Measurements from ENCODE around the gene FOXE1. TPM values are rescaled to one million over a fixed set of nuclear protein-coding genes. Genes with fewer than 3 reads are reported as not detected.

Gene FOXE1
- total and polyA plus RNA-seq, 2 of the 13 experiments (the other 11 are each of a cell fraction or from before 2014, with no cell fraction given) = not detected

- ChIA-PET POLR2A (interaction anchor here (1.2 to 1.4 kb wide), 3 partner anchors 21 to 204 kb away, joined by 3 to 5 read pairs (median 4); partner anchors contain the start of genes TRMO and XPA), CTCF (ENCODE audit: low intra/inter-chr PET ratio, low total read pairs) (interaction anchor here (1.1 to 1.8 kb wide), 2 partner anchors 11 to 190 kb away, joined by 4 to 22 read pairs; no protein-coding TSS in a partner anchor)
- Histone ChIP-seq H3K9ac (ENCODE audit: insufficient read depth, low read depth, low read length) (no peak overlapping the region), H2AFZ (ENCODE audit: low read length) (no peak overlapping the region), H3K4me3 (replicated peaks in 1 of 3; ENCODE audit: insufficient read depth in 1 of 3, low read depth in 2 of 3, low read length in 3 of 3) (no peak overlapping the region), H3K4me1 (ENCODE audit: insufficient read depth, low read length) (peaks cover 8% of the 10 kb centered on the region), H3K36me3 (replicated peaks in 1 of 2; ENCODE audit: control insufficient read depth in 1 of 2, insufficient read depth in 2 of 2, low read length in 2 of 2) (peaks cover 6% of the 10 kb centered on the region in 2 experiments; a peak in 4 of 5 replicates), H3K27me3 (ENCODE audit: control insufficient read depth in 1 of 2, insufficient read depth in 2 of 2, low read length in 2 of 2) (no peaks in the 10 kb centered on the region), H3K79me2 (ENCODE audit: insufficient read depth, low read length) (no peaks in the 10 kb centered on the region), H3K27ac (ENCODE audit: extremely low read length, insufficient read depth, low read length) (peak overlapping the region; percentile 7), H4K20me1 (ENCODE audit: insufficient read depth, low read length) (no peaks in the 10 kb centered on the region), H3K4me2 (ENCODE audit: low read depth, low read length) (no peak overlapping the region), H3K9me3 (ENCODE audit: low read length) (no peaks in the 10 kb centered on the region)
- peak; percentile 66 for ATAC-seq
- peak; percentile 28 for DNase-seq (ENCODE audit: low spot score)
- BruUV-seq (replicated peaks) = no TSS peak
- FAIRE-seq = peak; percentile 64
- in situ Hi-C loops (cut with HindIII; ENCODE audit: extremely low pct_ligation_motif_present, low pct_unique_long_range_greater_than_20kb) = no loop called here
- WGBS (ENCODE audit: low lambda C conversion rate) = 42% methylated on average over 5 of the region's 5 CpGs
- intact Hi-C loops (cut with micrococcal nuclease; ENCODE audit: unreplicated experiment) = loop anchor here (1.0 kb wide), 1 partner anchor 191 kb away; no protein-coding TSS in a partner anchor
- TF ChIP-seq RAD21 (CRISPR knock-in tag; IDR thresholded peaks at IDR 0.05) = peak; percentile 51; the same call in 1 of the 2 replicates
- TF ChIP-seq AGO2 (optimal IDR thresholded peaks at IDR 0.05; ENCODE audit: low read depth, low read length) = no peak
- no peak for TF ChIP-seq TRAFD1 (CRISPR knock-in tag; IDR thresholded peaks at IDR 0.05; ENCODE audit: borderline replicate concordance)
- TF ChIP-seq PRPF4 (IDR thresholded peaks at IDR 0.05; ENCODE audit: low read depth, low read length, poor library complexity, severe bottlenecking) = no peak
- peak; percentile 66 for TF ChIP-seq SMC3 (IDR thresholded peaks at IDR 0.05; ENCODE audit: low read length)
- no peak for TF ChIP-seq GZF1 (CRISPR knock-in tag; IDR thresholded peaks at IDR 0.05)
- TF ChIP-seq ZSCAN5A (CRISPR knock-in tag; IDR thresholded peaks at IDR 0.05; ENCODE audit: borderline replicate concordance) = no peak
- TF ChIP-seq ZNF879 (CRISPR knock-in tag; IDR thresholded peaks at IDR 0.05) = no peak
- no peak for TF ChIP-seq ZHX1 (CRISPR knock-in tag; IDR thresholded peaks at IDR 0.05; ENCODE audit: low read depth)
- no peak for TF ChIP-seq MLX (CRISPR knock-in tag; IDR thresholded peaks at IDR 0.05)
- TF ChIP-seq ZNF333 (CRISPR knock-in tag; IDR thresholded peaks at IDR 0.05; ENCODE audit: borderline replicate concordance) = no peak
- TF ChIP-seq STAG1 (CRISPR knock-in tag; IDR thresholded peaks at IDR 0.05) = peak; percentile 69
- no peak for TF ChIP-seq ZNF556 (CRISPR knock-in tag; IDR thresholded peaks at IDR 0.05; ENCODE audit: borderline replicate concordance)
- no peak for TF ChIP-seq ZNF557 (CRISPR knock-in tag; IDR thresholded peaks at IDR 0.05)
- no peak for TF ChIP-seq FOXK2 (IDR thresholded peaks at IDR 0.05)
- TF ChIP-seq NFYC (CRISPR knock-in tag; IDR thresholded peaks at IDR 0.05) = no peak
Measured at GRCh38 chr9:97900738-97901565, 47.9 kb downstream of the FOXE1 start.
